SK-N-SH (cell line): ENCODE data around the gene TOP3B. TPM values are rescaled to one million over a fixed set of nuclear protein-coding genes. Genes with fewer than 3 reads are reported as not detected.
"Not testable (repeated sequence)": the region's sequence is repeated elsewhere in the genome, so short reads cannot be mapped to it uniquely, and the experiment has no call there.

Experiments used
- CTCF ChIA-PET: fragments of 300-600, 350-600 bp; formaldehyde crosslinking; extraction: SDS; loops from one replicate; lab custom pipeline; 2021; lab: Yijun Ruan, JAX
- POLR2A ChIA-PET: fragments of 350-600 bp; sonication (Branson Sonifier 250); formaldehyde crosslinking; extraction: SDS; loops from one replicate; lab custom pipeline; 2020; ENCODE audit warnings: antibody characterized with exemption, inconsistent platforms; lab: Yijun Ruan, JAX
- DNase-seq: peaks from one replicate; pipeline ENCODE4 v3.0.0; 2012
- H2AFZ ChIP-seq: fragments of 200-600 bp; sonication (generic); 2 replicates; pipeline ENCODE4 v1.8.1; 2016; ENCODE audit warnings: antibody characterized with exemption, mild to moderate bottlenecking, low read depth
- H3F3A ChIP-seq: fragments of 200-600 bp; sonication (generic); replicated peaks from 2 replicates; pipeline ENCODE3; 2016; ENCODE audit warnings: antibody characterized with exemption, mild to moderate bottlenecking; ENCODE audit not compliant: insufficient read depth
- H3K27ac ChIP-seq, 2 experiments: fragments of 200-500 bp in 1 of 2; fragments of 200-600 bp in 1 of 2; sonication (Bioruptor generic) in 1 of 2; sonication (generic), shearing (Covaris generic) in 1 of 2; 2 replicates each; pipeline versions ENCODE4 v1.5.1 to v1.6.1; 2014 to 2016; ENCODE audit warnings: low read depth in 2 of 2, inconsistent platforms in 1 of 2, low read length in 1 of 2, mild to moderate bottlenecking in 1 of 2, mixed read lengths in 1 of 2
- H3K27me3 ChIP-seq: fragments of 200-600 bp; sonication (generic), shearing (Covaris generic); 2 replicates; pipeline ENCODE4 v1.6.1; 2016; ENCODE audit warnings: mixed run types; ENCODE audit not compliant: insufficient read depth
- H3K36me3 ChIP-seq, 2 experiments: fragments of 200-500 bp in 1 of 2; fragments of 200-600 bp in 1 of 2; sonication (Bioruptor generic) in 1 of 2; sonication (generic) in 1 of 2; replicated peaks in 1 of 2; 2 replicates each; pipeline versions ENCODE3 to v1.5.1; 2014 to 2016; ENCODE audit warnings: low read length in 1 of 2, mild to moderate bottlenecking in 1 of 2; ENCODE audit not compliant: insufficient read depth in 2 of 2, control insufficient read depth in 1 of 2
- H3K4me1 ChIP-seq, 2 experiments: fragments of 200-500 bp in 1 of 2; fragments of 200-600 bp in 1 of 2; sonication (Bioruptor generic) in 1 of 2; sonication (generic), shearing (Covaris generic) in 1 of 2; 2 replicates each; pipeline versions ENCODE4 v1.5.1 to v1.6.1; 2014 to 2016; ENCODE audit warnings: low read depth in 1 of 2, low read length in 1 of 2, mixed run types in 1 of 2; ENCODE audit not compliant: insufficient read depth in 2 of 2, control insufficient read depth in 1 of 2
- H3K4me2 ChIP-seq: fragments of 200-600 bp; sonication (generic), shearing (Covaris generic); 2 replicates; pipeline ENCODE4 v1.6.1; 2017; ENCODE audit warnings: mixed run types
- H3K4me3 ChIP-seq, 2 experiments: fragments of 200-500 bp in 1 of 2; fragments of 200-600 bp in 1 of 2; sonication (Bioruptor generic) in 1 of 2; sonication (generic), shearing (Covaris generic) in 1 of 2; 2 replicates each; pipeline versions ENCODE4 v1.5.1 to v1.8.1; 2014 to 2016; ENCODE audit warnings: low read depth in 2 of 2, inconsistent platforms in 1 of 2, low read length in 1 of 2, mild to moderate bottlenecking in 1 of 2, mixed read lengths in 1 of 2, moderate library complexity in 1 of 2
- H3K79me2 ChIP-seq: fragments of 200-600 bp; sonication (generic); 2 replicates; pipeline ENCODE4 v1.8.1; 2017; ENCODE audit warnings: mild to moderate bottlenecking; ENCODE audit not compliant: insufficient read depth
- H3K9ac ChIP-seq: fragments of 200-600 bp; sonication (generic); 2 replicates; pipeline ENCODE4 v1.6.1; 2017; ENCODE audit warnings: mixed run types
- H3K9me2 ChIP-seq: fragments of 200-600 bp; sonication (generic); 2 replicates; pipeline ENCODE4 v1.6.1; 2017; ENCODE audit warnings: mixed run types
- H3K9me3 ChIP-seq: fragments of 200-600 bp; sonication (generic); 2 replicates; pipeline ENCODE4 v1.6.1; 2017; ENCODE audit warnings: mixed run types, mild to moderate bottlenecking, moderate library complexity
- H4K20me1 ChIP-seq: fragments of 200-600 bp; sonication (generic); 2 replicates; pipeline ENCODE4 v1.6.1; 2017; ENCODE audit warnings: mild to moderate bottlenecking, mixed run types; ENCODE audit not compliant: insufficient read depth
- EP300 ChIP-seq, 2 experiments: IDR thresholded peaks; 2 replicates each; pipeline versions ENCODE4 v1.4.0 to v1.6.1; 2012; ENCODE audit warnings: borderline replicate concordance in 1 of 2, low read depth in 1 of 2, low read length in 1 of 2
- JUND ChIP-seq: IDR thresholded peaks from 2 replicates; pipeline ENCODE4 v1.4.0; 2012
- RXRA ChIP-seq: IDR thresholded peaks from 2 replicates; pipeline ENCODE4 v1.4.0; 2012; ENCODE audit warnings: low read depth, mild to moderate bottlenecking, borderline replicate concordance
- TAF1 ChIP-seq: IDR thresholded peaks from 2 replicates; pipeline ENCODE4 v1.6.1; 2012; ENCODE audit warnings: low read depth, mild to moderate bottlenecking, low read length, moderate library complexity, borderline replicate concordance
- TCF12 ChIP-seq: IDR thresholded peaks from 2 replicates; pipeline ENCODE4 v1.4.0; 2012
- WGBS: methylation state at CpG from one replicate; pipeline ENCODE4 v1.1.6; 2017; ENCODE audit warnings: low lambda C conversion rate; 5-methylcytosine and 5-hydroxymethylcytosine counted together
- polyA plus RNA-seq, 3 experiments: library from polyadenylated mRNA; depleted of rRNA; stranded (reverse); fragments of >200 nt; gene quantifications; 2 replicates each; pipeline ENCODE4 v1.2.3, GENCODE V29; 2012
- TF ChIP-seq, protein P1 (sequence below): fragments of 150-350 bp; IDR thresholded peaks from 2 replicates; pipeline ENCODE4 v1.6.1; 2017; ENCODE audit warnings: antibody characterized with exemption, low read length, low read depth, borderline replicate concordance

Gene TOP3B
- polyA plus RNA-seq, 1 of the 3 experiments (the other 2 are of a cell fraction): 14.4 TPM

DNA sequence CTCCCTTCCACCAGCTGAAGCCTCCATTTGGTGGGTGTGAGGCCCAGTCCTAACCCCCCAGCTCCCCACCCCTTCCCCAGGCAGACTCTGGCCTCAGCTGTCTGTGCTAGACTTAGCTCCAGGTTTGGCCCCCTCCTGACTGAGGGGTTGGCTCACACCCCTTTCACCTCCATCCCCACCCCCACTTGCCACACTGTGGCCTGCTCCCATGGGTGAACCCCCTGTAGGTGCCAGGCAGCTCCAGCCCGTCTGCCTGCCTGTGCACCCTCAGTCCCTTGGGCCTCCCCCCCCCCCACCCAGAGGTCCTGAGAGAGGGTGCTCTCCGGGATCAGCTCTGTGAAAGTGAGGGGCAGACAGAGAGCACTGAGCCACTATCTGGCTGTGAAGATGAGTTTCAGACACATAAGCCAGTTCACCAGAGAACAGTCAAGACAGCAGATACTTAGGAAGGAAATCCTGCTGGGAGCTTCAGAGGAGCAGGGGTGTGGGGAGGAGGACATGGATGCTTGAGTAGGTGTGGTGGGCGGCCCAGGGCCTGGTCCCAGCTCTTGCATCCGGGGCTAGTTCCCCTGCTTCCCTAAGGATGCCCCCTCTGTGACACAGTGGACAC, 66.2 kb downstream of the TOP3B start:
- H3K4me2 ChIP-seq: no peak overlapping the region
- ChIA-PET CTCF (interaction anchor here (1.1 to 15.9 kb wide), 4 partner anchors 21 to 203 kb away, joined by 3 to 145 read pairs (median 4); partner anchors contain the start of gene PPM1F), POLR2A (interaction anchor here (0.6 kb wide), 2 partner anchors 36 to 40 kb away, joined by 3 read pairs; partner anchors contain the start of gene PPM1F)
- H3F3A ChIP-seq: no peaks in the 10 kb centered on the region
- peaks cover 0 to 1% of the 10 kb centered on the region in 2 experiments for H3K36me3 ChIP-seq
- peaks cover 0 to 12% of the 10 kb centered on the region in 2 experiments; a peak in 1 of 4 replicates for H3K4me1 ChIP-seq
- TF ChIP-seq JUND: no peak
- TF ChIP-seq TCF12: no peak
- no peak for TF ChIP-seq EP300 (IDR thresholded peaks at IDR 0.05; ENCODE audit: borderline replicate concordance in 1 of 2, low read depth in 1 of 2, low read length in 1 of 2)
- TF ChIP-seq TAF1: no peak
- TF ChIP-seq, protein P1, sequence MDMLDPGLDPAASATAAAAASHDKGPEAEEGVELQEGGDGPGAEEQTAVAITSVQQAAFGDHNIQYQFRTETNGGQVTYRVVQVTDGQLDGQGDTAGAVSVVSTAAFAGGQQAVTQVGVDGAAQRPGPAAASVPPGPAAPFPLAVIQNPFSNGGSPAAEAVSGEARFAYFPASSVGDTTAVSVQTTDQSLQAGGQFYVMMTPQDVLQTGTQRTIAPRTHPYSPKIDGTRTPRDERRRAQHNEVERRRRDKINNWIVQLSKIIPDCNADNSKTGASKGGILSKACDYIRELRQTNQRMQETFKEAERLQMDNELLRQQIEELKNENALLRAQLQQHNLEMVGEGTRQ: no peak
- no peak for TF ChIP-seq RXRA
- no peak overlapping the region for H3K4me3 ChIP-seq
- H3K9me2 ChIP-seq: no peaks in the 10 kb centered on the region
- H3K79me2 ChIP-seq: no peaks in the 10 kb centered on the region
- no peak overlapping the region for H3K27ac ChIP-seq
- H3K27me3 ChIP-seq: no peaks in the 10 kb centered on the region
- H3K9me3 ChIP-seq: no peaks in the 10 kb centered on the region
- no peak overlapping the region for H3K9ac ChIP-seq
- DNase-seq: peak; percentile 20
- WGBS: 90% methylated on average over 4 of the region's 4 CpGs
- no peak overlapping the region for H2AFZ ChIP-seq
- no peaks in the 10 kb centered on the region for H4K20me1 ChIP-seq

DNA sequence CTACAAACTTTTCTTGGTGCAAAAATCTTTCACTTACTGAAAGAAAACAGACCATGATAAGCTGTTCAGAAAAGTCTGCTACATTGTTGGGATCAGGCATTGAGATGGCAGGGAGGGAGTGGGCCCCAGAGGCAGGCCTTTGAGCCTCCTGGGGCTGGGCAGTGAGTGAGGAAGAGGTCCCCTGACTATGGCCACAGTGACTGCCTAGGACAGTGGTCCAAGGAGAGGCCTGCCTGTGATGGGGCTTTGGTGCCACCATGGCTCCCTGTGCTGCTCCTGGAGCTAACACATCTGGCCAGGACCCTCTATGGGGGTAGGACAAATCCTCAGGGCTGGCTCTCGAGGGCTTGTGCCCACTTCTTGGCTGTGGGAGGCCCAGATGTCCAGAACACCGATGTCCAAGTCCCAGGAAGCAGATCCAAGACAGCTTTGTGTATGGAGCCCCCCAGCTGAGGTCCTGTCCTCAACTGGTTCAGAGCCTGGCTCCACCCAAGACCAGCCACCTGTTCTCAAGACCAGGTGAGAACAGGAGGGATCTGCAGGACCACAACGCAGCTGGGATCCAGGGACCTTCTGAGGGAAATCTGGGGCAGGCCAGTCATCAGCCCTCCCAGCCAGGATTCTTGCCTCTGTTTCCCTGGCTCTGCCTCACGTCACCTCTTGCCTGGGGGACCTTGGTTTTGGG, 66.8 kb downstream of the TOP3B start:
- TF ChIP-seq TAF1: no peak
- H3K9me2 ChIP-seq: no peaks in the 10 kb centered on the region
- no peaks in the 10 kb centered on the region for H3K79me2 ChIP-seq
- ChIA-PET POLR2A (interaction anchor here (0.6 kb wide), 1 partner anchor 37 kb away, joined by 3 read pairs; the partner anchor contains the start of gene PPM1F), CTCF (interaction anchor here (1.1 to 15.9 kb wide), 3 partner anchors 22 to 57 kb away, joined by 4 to 145 read pairs (median 5); partner anchors contain the start of gene PPM1F)
- H3K27me3 ChIP-seq: no peaks in the 10 kb centered on the region
- H3F3A ChIP-seq: no peaks in the 10 kb centered on the region
- no peaks in the 10 kb centered on the region for H3K9me3 ChIP-seq
- H3K4me2 ChIP-seq: no peak overlapping the region
- 70% methylated on average over 2 of the region's 4 CpGs for WGBS
- H3K27ac ChIP-seq: no peak overlapping the region
- DNase-seq: peak; percentile 12
- H3K4me3 ChIP-seq: no peak overlapping the region
- peaks cover 0 to 9% of the 10 kb centered on the region in 2 experiments; a peak in 1 of 4 replicates for H3K4me1 ChIP-seq
- no peaks in the 10 kb centered on the region for H4K20me1 ChIP-seq
- H3K36me3 ChIP-seq: no peaks in the 10 kb centered on the region
- H3K9ac ChIP-seq: no peak overlapping the region
- no peak overlapping the region for H2AFZ ChIP-seq

DNA sequence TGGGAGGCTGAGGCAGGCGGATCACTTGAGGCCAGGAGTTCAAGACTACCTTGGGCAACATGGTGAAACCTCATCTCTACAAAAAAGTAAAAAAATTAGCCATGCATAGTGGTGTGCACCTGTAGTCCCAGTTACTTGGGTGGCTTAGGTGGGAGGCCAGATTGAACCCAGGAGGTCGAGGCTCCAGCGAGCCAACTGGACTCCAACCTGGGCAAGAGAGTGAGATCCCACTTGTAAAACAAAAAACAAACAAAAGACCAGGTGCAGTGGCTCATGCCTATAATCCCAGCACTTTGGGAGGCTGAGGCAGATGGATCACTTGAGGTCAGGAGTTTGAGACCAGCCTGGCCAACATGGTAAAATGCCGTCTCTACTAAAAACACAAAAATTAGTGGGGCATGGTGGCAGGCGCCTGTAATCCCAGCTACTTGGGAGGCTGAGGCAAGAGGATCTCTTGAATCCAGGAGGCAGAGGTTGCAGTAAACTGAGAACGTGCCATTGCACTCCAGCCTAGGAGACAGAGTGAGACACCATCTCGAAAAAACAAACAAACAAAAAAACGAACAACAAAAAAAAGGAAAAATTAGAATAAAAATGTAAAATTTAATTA, 68.4 kb downstream of the TOP3B start:
- DNase-seq, H3F3A ChIP-seq, H2AFZ ChIP-seq, H3K36me3 ChIP-seq, POLR2A ChIA-PET, CTCF ChIA-PET, H3K9me2 ChIP-seq, H3K9me3 ChIP-seq, H3K9ac ChIP-seq, H3K27ac ChIP-seq, H3K79me2 ChIP-seq, H3K4me3 ChIP-seq, H3K4me2 ChIP-seq, H4K20me1 ChIP-seq, H3K27me3 ChIP-seq, H3K4me1 ChIP-seq: not testable (repeated sequence)
- WGBS: 93% methylated on average over 8 of the region's 8 CpGs

DNA sequence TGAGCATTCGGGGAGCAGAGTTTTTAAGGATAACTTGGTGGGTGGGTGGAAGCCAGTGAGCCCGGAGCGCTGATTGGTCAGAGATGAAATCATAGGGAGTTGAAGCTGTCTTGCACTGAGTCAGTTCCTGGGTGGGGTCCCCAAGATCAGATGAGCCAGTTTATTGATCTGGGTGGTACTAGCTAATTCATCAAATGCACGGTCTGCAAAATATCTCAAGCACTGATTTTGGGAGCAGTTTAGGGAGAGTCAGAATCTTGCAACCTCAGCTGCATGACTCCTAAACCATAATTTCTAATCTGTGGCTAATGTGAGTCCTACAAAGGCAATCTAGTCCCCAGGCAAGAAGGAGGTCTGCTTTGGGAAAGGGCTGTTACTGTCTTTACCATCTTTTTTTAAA, 72.2 kb downstream of the TOP3B start:
- H3K27me3 ChIP-seq, H4K20me1 ChIP-seq, H3K27ac ChIP-seq, H3K9me2 ChIP-seq, CTCF ChIA-PET, POLR2A ChIA-PET, H3K79me2 ChIP-seq, H3K4me3 ChIP-seq, H3K4me1 ChIP-seq, H2AFZ ChIP-seq, H3K9me3 ChIP-seq, H3K9ac ChIP-seq, DNase-seq, H3K36me3 ChIP-seq, H3K4me2 ChIP-seq, H3F3A ChIP-seq: not testable (repeated sequence)
- WGBS: 90% methylated on average over 4 of the region's 4 CpGs
